ENCODE measurements around the gene EBF3.

- TF ChIP-seq CTCF (conservative IDR thresholded peaks at IDR 0.05 in 1 of 2, IDR thresholded peaks at IDR 0.05 in 1 of 2; ENCODE audit: extremely low read depth in 1 of 2, insufficient read depth in 1 of 2, low read depth in 1 of 2, low read length in 2 of 2) (no peak), EZH2 (IDR thresholded peaks at IDR 0.05; ENCODE audit: borderline replicate concordance, low read length) (no peak)
Observed at GRCh38 chr10:129850790-129851189, 113.3 kb downstream of the EBF3 start.

Measured in mammary epithelial cell (primary cell).